ENCODE measurements around the gene GRM7.

GRM7 gene

GRCh38 chr3:7610634-7611033, 749.7 kb downstream of the GRM7 start (continued):
- TF ChIP-seq ZNF518A (tag by site-specific recombination; conservative IDR thresholded peaks at IDR 0.05; ENCODE audit: low read depth), result no peak
- no peak for TF ChIP-seq ZNF561 (tag by site-specific recombination; IDR thresholded peaks at IDR 0.05; ENCODE audit: borderline replicate concordance)

- no peak overlapping the region for H3K4me3 ChIP-seq (ENCODE audit: low read depth, low read length)
Observed at GRCh38 chr3:7615043-7615442, 754.1 kb downstream of the GRM7 start.

More at GRCh38 chr3:7615043-7615442, 754.1 kb downstream of the GRM7 start:
- Histone ChIP-seq H3K4me1 (ENCODE audit: control insufficient read depth, insufficient read depth, low read length) (no peaks in the 10 kb centered on the region), H3K9me3 (ENCODE audit: control insufficient read depth, insufficient read depth, low read depth, low read length) (no peaks in the 10 kb centered on the region), H3K27ac (ENCODE audit: extremely low read depth, low read depth, low read length) (no peak overlapping the region), H3K36me3 (ENCODE audit: control insufficient read depth in 2 of 2, insufficient read depth in 1 of 2, low read length in 2 of 2) (no peaks in the 10 kb centered on the region)
- TF ChIP-seq ZNF280C (tag by site-specific recombination; IDR thresholded peaks at IDR 0.05) (no peak), KLF1 (tag by site-specific recombination; IDR thresholded peaks at IDR 0.05) (no peak), ZNF18 (tag by site-specific recombination; IDR thresholded peaks at IDR 0.05) (no peak), HOXA7 (CRISPR knock-in tag; IDR thresholded peaks at IDR 0.05; ENCODE audit: borderline replicate concordance) (no peak), GLI4 (tag by site-specific recombination; IDR thresholded peaks at IDR 0.05) (no peak), ZNF391 (tag by site-specific recombination; IDR thresholded peaks at IDR 0.05; ENCODE audit: borderline replicate concordance, low read depth) (no peak), ZNF214 (tag by site-specific recombination; IDR thresholded peaks at IDR 0.05; ENCODE audit: borderline replicate concordance) (no peak), SP2 (tag by site-specific recombination; IDR thresholded peaks at IDR 0.05) (no peak), ZBTB44 (tag by site-specific recombination; IDR thresholded peaks at IDR 0.05) (no peak), ZNF596 (tag by site-specific recombination; IDR thresholded peaks at IDR 0.05) (no peak), ZNF645 (tag by site-specific recombination; IDR thresholded peaks at IDR 0.05) (no peak), KLF8 (tag by site-specific recombination; IDR thresholded peaks at IDR 0.05) (no peak), WT1 (tag by site-specific recombination; IDR thresholded peaks at IDR 0.05) (no peak)
- POLR2A ChIA-PET, result no interaction called here
- CTCF ChIA-PET, result no interaction called here
